NCI-H146 (cell line): ENCODE data around the gene ENTR1.

Experiments
- DNase-seq: peaks from one replicate; lab custom pipeline; 2025; lab: John Stamatoyannopoulos, UW

Gene ENTR1

DNA sequence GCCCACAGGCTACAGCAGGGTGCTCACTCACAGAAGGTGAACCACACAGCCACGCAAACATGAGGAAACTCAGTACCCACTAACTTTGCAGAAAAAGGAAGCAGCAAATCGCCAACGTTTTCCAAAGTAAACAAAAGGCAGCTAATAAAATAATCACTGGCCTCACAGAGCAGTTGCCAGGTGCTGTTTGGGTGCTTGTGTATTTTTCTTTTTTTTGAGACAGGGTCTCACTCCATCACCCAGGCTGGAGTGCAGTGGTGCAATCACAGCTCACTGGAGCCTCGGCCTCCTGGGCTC lies 14.2 kb downstream of the ENTR1 start:
- no peak for DNase-seq

DNA sequence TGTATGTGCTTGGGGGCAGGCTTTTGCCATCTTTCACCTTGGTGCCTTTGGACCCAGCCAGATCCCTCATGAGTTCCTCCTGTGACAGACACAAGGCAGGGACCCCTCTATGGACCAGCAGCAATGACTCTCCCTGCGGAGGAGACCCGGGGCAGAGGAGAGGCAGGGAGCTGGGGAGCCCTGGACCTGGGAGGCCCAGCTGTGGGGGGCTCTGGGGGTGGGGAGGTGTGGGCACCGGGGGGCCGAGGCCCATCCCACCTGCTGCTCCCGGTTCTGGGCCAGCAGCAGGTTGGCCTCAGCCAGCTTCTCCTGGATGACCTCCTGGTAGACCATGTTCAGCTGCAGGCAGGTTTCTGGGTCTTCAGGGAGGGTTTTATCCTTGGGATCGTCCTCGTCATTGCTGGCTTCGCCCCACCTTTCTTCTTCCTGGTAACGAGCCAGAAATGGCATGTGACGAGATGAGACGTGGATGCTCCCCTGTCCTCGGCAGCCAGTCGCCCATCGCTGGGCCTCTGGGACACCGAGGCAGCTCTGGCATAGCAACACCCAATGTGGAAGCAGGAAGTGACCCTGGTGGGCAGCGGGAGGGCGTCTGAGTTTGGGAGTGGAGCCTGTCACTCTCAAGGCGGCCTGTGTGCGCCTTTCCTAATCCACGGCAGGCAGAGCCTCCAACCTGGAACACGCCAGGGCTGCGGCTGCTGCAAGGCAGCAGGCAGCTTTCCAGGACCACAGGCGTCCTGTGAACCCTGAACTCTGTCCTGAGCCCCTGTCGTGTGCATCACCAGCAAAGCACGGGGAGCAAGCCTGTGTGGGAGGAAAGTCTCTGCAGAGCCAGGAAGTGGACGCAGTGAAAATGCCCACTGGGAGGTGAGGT lies 14.8 kb downstream of the ENTR1 start:
- no peak for DNase-seq

GRCh38 chr9:136395020-136395340 lies 15.4 kb downstream of the ENTR1 start:
- no peak for DNase-seq

- no peak for DNase-seq
These were observed 15.9 kb downstream of the ENTR1 start for GRCh38 chr9:136394312-136395019.

- DNase-seq, result no peak
These were observed 16.9 kb downstream of the ENTR1 start for GRCh38 chr9:136393531-136393930.

- no peak for DNase-seq
These were observed 17.6 kb downstream of the ENTR1 start for GRCh38 chr9:136392538-136393449.

DNA sequence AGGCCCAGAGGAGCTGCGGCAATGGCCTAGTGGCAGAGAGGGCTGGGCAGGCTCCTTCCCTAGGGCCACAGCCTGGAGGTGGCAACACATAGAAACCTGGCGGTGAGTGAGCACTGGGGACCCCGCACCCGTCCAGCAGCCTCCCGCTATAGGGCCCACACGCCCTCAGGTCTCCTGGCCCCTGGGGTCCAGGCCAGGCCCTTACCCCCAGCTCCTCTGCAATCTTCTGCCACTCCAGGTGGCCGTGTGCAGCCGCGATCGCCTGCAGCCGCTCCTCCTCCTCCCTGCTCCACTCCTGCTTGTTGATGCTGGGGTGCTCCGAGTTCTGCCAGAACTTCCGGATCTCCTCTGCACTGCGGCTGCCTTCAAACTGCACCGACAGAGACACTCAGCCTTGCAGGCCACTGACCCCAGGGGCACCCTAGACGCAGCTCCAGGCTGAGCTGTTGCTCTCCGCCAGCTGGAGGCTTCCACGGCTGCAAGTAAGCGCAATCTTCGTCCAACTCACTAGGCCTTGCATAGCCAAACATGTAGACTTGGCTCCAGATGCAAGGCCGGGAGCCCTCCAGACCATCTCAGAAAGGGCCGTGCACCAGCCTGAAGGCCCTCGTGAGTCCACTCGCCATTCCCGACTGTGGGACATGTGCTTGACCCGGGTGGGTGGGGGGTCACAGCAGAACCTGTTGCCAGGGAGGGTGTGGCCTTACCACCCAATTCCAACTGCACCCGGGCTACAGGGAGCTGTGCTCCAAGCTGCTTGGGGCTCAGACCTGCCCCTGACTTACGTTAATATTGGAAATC lies 18.5 kb downstream of the ENTR1 start:
- DNase-seq, result no peak

DNA sequence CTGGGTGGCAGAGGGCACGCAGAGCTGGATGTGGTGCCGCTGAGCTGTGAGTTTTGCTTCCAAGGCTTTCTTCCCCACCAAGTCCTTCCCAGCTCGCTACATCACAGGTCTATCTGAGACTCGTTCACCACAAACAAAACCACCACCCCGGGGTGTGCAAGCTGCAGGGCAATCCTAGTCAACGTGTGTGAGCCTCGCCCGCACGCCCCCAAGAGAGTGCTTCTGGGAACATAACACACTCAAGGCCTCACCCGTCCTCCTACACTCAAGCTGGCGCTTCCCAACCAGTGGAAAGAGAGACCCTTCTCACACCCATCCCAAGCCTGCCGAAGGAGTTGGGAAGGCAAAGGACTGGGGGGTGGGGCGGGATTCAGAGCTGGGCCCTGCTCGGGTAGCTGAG lies 21.0 kb downstream of the ENTR1 start:
- DNase-seq, result no peak

DNA sequence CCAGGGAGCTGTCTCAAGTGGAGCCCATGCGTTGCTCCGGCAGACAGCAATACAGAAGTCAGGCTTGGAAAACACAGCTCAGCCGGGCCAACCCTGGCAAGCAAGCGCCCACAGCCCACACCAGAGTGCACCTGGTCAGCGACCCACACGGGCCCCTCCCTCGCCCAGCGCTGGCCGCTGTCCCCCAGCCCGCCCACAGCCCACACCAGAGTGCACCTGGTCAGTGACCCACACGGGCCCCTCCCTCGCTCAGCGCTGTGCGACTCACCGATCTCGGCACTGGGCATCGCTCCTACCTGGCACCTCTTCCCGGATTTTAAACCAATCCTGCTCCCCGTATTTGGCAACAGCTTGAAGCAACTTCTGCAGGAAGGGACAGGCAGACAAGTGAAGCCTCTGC lies 23.2 kb downstream of the ENTR1 start:
- DNase-seq, result no peak

GRCh38 chr9:136386018-136386417 lies 24.4 kb downstream of the ENTR1 start:
- DNase-seq, result no peak

GRCh38 chr9:136385015-136385414 lies 25.4 kb downstream of the ENTR1 start:
- DNase-seq, result no peak

- DNase-seq, result no peak
These were observed 27.0 kb downstream of the ENTR1 start for GRCh38 chr9:136383436-136383835.

DNA sequence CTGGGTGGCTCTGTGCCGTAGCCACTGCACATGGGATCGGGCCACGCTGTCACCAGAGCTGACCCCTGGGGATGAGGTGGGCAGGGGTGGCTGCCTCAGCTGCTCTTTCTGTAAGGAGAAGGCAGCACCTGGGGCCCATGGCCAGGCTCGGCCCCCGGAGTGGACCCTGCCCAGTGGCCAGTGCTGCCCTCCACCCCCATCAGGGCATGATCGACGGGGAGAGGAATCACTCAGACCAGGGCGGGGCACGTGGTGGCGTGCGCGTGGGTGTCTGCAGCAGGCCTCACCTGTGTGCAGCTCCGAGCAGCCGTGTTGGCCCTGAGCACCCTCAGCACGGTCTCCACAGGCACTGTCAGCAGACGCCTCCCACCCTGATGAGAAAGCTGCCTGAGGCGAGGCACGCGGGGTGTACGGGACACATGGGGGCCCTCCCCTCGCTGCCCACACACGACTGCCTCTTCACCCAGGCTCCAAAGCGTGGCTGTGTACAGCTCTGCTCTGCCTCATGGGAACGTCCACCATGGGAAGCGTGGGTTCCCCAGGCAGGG lies 28.4 kb downstream of the ENTR1 start:
- no peak for DNase-seq

DNA sequence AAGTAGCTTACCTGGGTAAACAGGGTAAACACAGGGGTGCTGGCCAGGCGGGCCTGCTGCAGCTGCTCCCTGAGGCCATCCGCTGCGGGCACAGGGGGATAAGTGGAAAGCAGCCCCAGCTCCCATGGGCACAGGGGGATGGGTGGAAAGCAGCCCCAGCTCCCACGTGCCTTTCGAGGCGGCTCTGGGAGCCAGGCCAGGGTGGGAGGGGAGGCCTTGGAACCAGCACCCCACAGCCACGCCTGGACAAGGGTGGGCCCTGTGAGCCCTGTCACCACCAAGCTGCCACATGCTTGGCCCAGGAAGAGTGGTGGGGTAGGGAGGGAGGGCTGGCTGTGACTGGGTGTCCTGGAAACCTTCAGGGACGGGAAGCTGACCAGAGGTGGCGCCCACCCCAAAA lies 29.1 kb downstream of the ENTR1 start:
- no peak for DNase-seq

GRCh38 chr9:136380381-136380780 lies 30.0 kb downstream of the ENTR1 start:
- DNase-seq, result no peak

GRCh38 chr9:136379891-136380290 lies 30.5 kb downstream of the ENTR1 start:
- DNase-seq, result no peak

DNA sequence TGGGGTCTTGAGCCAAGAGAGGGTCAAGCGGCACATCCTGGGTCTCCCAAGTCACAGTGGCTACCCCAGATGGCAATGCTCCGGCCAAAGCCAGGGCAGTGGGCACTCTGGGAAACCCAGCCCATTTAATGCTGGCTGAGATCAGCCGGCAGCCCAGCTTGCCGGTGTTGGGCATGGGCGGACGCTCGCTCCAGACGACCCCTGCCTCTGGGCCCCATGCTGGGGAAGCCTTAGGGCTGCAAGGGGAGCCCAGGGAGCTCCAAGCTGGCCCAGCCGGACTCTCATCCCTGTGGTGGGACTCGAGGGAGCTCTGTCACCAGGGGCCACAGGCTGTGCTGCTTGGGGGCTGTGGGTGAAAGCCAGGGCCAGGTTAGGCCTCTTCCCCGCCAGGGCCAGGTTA lies 31.0 kb downstream of the ENTR1 start:
- DNase-seq, result no peak

DNA sequence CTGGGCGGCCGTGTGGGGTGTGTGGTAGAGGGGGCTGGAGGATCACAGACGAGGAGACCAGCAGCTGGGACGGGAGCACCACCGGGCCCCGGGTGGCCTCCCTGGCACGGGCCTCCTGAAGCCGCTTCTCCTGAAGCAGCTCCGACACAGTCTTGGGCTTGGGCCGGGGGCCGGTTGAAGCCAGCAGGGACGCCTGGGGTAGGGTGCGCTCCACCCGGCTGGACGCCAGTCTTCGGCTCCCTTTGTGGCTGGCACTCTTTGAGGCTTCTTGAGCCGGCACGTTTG lies 31.5 kb downstream of the ENTR1 start:
- no peak for DNase-seq

DNA sequence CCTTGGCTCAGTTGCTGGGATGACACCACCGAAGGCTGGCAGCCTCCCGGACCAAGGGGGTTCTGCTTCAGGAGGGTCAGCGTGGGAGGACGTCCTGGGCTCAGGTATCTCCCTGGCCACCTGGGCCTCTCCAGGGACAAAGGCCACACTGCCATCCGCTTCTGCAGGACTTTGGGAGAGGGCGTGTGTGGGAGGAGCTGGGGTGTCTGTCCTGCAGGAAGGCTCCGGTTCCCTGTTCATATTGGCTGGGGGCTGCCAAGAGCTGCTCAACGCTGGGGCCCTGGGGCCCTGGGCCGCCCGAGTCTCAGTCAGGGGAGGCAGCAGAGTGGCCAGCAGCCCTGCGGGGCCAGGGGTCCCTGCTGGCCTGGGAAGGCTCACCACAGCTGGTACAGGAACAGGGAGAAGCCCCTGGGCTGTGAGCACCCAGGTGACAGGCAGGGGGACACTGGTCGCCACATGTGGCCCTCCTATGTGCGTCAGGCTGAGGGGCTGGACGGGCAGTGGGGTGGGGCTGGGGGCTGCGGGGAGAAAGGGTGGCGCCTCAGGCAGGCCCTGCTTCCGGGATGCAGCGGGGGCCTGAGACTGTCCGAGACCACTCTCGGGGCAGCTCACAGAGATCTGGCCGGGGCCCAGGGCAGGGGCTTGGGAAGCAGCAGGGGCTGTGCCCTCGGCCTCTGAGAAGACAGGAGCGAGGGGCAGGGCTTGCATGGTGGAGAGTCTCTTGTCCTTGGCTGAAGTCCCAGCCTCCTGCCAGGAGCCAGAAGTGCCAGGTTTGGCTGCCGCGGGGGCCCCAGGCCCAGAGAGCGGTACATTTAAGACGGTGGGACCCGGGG lies 32.0 kb downstream of the ENTR1 start:
- no peak for DNase-seq

GRCh38 chr9:136377341-136378169 lies 32.9 kb downstream of the ENTR1 start:
- no peak for DNase-seq
